ENCODE results near the gene PPEF2.

- TF ChIP-seq POLR2A (IDR thresholded peaks at IDR 0.05; ENCODE audit: low read depth, low read length) (no peak), POLR2AphosphoS5 (IDR thresholded peaks at IDR 0.05; ENCODE audit: low read depth, low read length) (no peak), TAF1 (IDR thresholded peaks at IDR 0.05; ENCODE audit: borderline replicate concordance, low read depth, low read length) (no peak)
These were observed 20.3 kb upstream of the PPEF2 start for GRCh38 chr4:75922588-75922987.
